Right cardiac atrium (tissue), 5 donors: ENCODE results near the gene MEI1. TPM values are rescaled to one million over a fixed set of nuclear protein-coding genes. Genes with fewer than 3 reads are reported as not detected.

Experiments
- ATAC-seq, 2 donors: fragments of 200-7000 bp; cut with Tn5 transposase; one replicate each; pipeline versions ENCODE4 v1.8.0 to v1.9.1; 2020; ENCODE audit warnings: moderate library complexity in 2 of 2, mild to moderate bottlenecking in 1 of 2
- DNase-seq, 3 donors: peaks; one replicate each; pipeline ENCODE4 v3.0.0-alpha.2; 2020
- H3K27ac ChIP-seq: one replicate; pipeline ENCODE4 v1.5.1; 2013; ENCODE audit warnings: mild to moderate bottlenecking, low read length, control low read depth, moderate library complexity
- H3K27me3 ChIP-seq: one replicate; pipeline ENCODE4 v1.6.1; 2013; ENCODE audit not compliant: control insufficient read depth, insufficient read depth
- H3K4me1 ChIP-seq: one replicate; pipeline ENCODE4 v1.6.1; 2013; ENCODE audit warnings: low read length; ENCODE audit not compliant: control insufficient read depth, insufficient read depth
- H3K4me3 ChIP-seq: one replicate; pipeline ENCODE4 v1.5.1; 2013; ENCODE audit warnings: low read length, control low read depth
- H3K9me3 ChIP-seq: one replicate; pipeline ENCODE4 v1.6.1; 2013; ENCODE audit warnings: low read length; ENCODE audit not compliant: control insufficient read depth
- WGBS: extraction: QIAGEN DNeasy Blood & Tissue Kit; methylation state at CpG from one replicate; pipeline ENCODE4 v1.1.7; 2013; 5-methylcytosine and 5-hydroxymethylcytosine counted together
- intact Hi-C, 4 donors: fragments of 100-400 bp; cut with DNase I; formaldehyde crosslinking; loops; one replicate each; pipeline versions ENCODE4 v1.11.0 to v1.14.0; 2022 to 2023
- polyA plus RNA-seq: library from polyadenylated mRNA; stranded (reverse); fragments of 200-250 nt; gene quantifications from one replicate; pipeline ENCODE4 v1.2.3, GENCODE V29; 2013
- total RNA-seq, 4 donors: library from RNA; stranded (reverse); fragmentation: NEBNext Ultra II Directional; extraction: Animal tissue kit (Norgen Biotek cat#: 25700); gene quantifications; one replicate each; pipeline ENCODE4 v1.2.1, GENCODE V29; 2021
- donor health status: healthy with polysubstance abuse.
- donor health status: DM: no; HTN: yes; CAD: no.
- donor health status: DM: no; HTN: no; CAD: no.
- donor health status: DM: no; HTN: yes; CAD: no; lungs with severe emphysema.
- donor health status: DM: yes; HTN: yes; CAD: no.

MEI1 gene
- total and polyA plus RNA-seq, 5 donors = 0.34 to 1.3 (median 0.94) TPM

DNA sequence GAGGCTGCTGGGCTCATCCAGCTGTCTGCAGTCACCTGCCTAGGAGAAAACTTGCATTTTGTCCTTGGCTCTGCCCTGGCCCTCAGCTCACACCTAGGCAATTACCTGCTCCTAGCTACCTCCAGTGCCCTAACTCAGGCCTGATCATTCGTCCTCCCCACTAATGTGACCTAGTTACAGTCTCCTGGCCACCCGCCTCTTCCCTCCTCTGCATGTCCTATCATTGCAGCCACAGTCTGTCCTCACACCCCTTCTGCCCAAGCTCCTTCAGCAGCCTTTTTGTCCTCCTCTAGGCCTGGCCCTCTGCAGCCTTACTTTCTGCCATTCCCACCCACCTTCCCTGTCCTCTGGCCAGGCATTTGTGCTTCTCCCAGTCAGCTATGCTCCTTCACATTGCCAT, 83.4 kb downstream of the MEI1 start:
- H3K4me1 ChIP-seq = no peaks in the 10 kb centered on the region
- intact Hi-C loops = no loop called here
- DNase-seq = no peak
- ATAC-seq = no peak
- H3K9me3 ChIP-seq = no peaks in the 10 kb centered on the region
- no peak overlapping the region for H3K4me3 ChIP-seq
- 73% methylated on average over 2 of the region's 2 CpGs for WGBS
- H3K27me3 ChIP-seq = no peaks in the 10 kb centered on the region
- no peak overlapping the region for H3K27ac ChIP-seq

DNA sequence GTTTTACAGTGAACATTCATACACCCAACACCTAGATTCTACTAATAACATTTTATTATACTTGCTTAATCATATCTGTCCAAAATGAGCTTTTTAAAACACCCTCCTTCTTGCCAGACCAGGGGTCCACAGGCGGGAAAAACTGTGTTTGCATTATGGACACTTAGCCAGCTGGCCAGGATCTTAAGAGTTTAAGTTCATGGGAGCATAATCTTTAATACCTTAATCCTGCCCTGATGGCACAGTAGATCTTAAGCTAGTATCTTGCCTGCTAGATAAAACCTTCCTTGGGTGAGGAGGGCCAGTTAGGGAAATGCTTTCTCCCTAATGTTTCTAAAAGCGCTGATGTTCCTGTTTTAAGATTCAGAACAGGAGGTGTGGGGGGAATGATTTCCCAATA, 88.0 kb downstream of the MEI1 start:
- DNase-seq (no peak), ATAC-seq (no peak)
- 87% methylated on average over 2 of the region's 2 CpGs for WGBS
- Histone ChIP-seq H3K27me3 (no peaks in the 10 kb centered on the region), H3K4me1 (no peaks in the 10 kb centered on the region), H3K9me3 (no peaks in the 10 kb centered on the region), H3K27ac (no peak overlapping the region), H3K4me3 (no peak overlapping the region)
- intact Hi-C loops = no loop called here

DNA sequence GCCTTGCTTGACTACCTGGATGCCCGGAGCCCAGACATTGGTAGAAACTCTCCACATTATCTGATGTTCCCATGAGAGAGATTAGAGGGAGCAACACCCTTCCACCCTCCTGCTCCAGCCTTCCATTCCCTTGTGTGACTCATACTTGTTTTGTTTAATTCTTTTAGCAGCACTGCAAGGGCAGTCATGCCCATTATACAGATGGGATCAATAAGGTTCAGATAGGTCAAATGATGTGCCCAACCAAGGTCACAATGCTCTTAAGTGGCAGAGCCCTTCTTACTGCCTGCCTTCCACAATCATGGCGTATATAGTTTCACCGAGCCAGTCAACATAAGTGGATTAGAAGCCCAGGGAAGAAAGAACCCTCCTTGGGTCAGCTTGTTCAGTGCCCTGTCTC, 94.6 kb downstream of the MEI1 start:
- intact Hi-C loops = no loop called here
- 96% methylated on average over 3 of the region's 3 CpGs for WGBS
- ATAC-seq (no peak), DNase-seq (no peak)
- Histone ChIP-seq H3K4me3 (no peak overlapping the region), H3K27ac (no peak overlapping the region), H3K4me1 (no peaks in the 10 kb centered on the region), H3K9me3 (no peaks in the 10 kb centered on the region), H3K27me3 (no peaks in the 10 kb centered on the region)

DNA sequence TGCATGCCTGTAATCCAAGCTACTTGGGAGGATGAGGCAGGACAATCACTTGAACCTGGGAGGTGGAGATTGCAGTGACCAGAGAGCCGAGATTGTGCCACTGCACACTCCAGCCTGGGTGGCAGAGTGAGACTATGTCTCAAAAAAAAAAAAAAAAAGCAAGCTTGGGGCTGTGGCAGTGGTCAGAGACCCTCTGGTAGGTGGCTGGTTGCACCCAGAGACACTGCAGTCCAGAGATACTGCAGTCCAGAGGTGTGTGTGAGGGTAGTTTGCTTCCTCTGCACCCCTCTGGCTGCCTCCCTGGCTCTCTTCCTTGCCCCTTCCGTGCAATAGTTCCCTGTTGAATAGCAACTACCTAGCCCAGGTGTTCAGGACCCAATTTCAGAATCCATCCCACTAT, 99.4 kb downstream of the MEI1 start:
- ATAC-seq (no peak), DNase-seq (no peak)
- WGBS = 97% methylated on average over 2 of the region's 2 CpGs
- Histone ChIP-seq H3K27ac (no peak overlapping the region), H3K27me3 (no peaks in the 10 kb centered on the region), H3K9me3 (no peaks in the 10 kb centered on the region), H3K4me3 (no peak overlapping the region), H3K4me1 (peaks cover 8% of the 10 kb centered on the region)
- intact Hi-C loops = no loop called here

DNA sequence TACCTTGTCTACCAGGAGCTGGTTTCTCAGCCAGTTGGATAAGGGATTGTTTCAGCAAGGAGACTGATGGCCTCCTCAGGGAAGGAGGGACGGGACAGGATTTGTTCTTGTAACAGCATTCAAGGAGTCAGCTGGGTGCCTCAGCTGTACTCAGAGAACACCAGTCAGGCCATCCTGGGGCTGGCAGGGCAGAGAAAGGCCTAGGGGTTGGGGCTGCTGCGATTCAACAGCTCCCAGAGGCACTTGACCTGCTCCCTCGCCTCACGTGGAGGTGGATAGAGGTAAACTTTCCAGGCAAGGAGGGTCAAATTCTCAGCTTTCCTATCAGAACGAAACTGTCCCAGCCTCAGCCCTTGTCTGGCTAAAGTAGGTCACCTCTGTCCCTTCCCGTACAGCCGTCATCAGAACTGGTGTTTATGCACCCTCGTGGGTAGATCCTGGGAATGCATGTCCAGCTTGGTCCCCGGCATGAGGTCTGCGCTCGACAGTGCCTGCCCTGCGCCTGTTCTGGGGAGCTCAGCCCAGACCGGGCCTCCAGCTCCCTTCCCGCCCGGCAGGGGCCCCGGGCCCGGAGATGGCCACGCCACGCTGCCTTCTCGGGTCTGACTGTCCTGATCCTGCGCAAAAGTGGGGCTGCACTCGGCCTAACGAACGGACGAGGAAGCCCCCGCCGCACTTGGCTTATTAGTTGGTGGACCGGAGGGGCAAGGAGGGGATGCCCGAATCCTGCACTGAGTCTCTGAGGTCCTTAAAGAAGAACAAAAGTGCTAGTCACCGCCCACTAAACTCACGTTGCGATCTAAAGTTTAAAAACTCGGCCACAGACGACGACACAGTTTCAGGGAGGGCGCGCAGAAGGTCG, 100.4 kb downstream of the MEI1 start:
- H3K27me3 ChIP-seq = no peaks in the 10 kb centered on the region
- H3K4me1 ChIP-seq = peaks cover 8% of the 10 kb centered on the region
- H3K4me3 ChIP-seq = peak overlapping the region; percentile 82
- no peaks in the 10 kb centered on the region for H3K9me3 ChIP-seq
- peak overlapping the region; percentile 80 for H3K27ac ChIP-seq
- ATAC-seq (peak; percentile 63 to 74), DNase-seq (peak; percentile 41 to 75 (median 70))
- 13% methylated on average over 38 of the region's 38 CpGs for WGBS
- intact Hi-C loops = loop anchor here in 1 of 4 donors (10.0 kb wide), 1 partner anchor 55 kb away; no protein-coding TSS in a partner anchor

DNA sequence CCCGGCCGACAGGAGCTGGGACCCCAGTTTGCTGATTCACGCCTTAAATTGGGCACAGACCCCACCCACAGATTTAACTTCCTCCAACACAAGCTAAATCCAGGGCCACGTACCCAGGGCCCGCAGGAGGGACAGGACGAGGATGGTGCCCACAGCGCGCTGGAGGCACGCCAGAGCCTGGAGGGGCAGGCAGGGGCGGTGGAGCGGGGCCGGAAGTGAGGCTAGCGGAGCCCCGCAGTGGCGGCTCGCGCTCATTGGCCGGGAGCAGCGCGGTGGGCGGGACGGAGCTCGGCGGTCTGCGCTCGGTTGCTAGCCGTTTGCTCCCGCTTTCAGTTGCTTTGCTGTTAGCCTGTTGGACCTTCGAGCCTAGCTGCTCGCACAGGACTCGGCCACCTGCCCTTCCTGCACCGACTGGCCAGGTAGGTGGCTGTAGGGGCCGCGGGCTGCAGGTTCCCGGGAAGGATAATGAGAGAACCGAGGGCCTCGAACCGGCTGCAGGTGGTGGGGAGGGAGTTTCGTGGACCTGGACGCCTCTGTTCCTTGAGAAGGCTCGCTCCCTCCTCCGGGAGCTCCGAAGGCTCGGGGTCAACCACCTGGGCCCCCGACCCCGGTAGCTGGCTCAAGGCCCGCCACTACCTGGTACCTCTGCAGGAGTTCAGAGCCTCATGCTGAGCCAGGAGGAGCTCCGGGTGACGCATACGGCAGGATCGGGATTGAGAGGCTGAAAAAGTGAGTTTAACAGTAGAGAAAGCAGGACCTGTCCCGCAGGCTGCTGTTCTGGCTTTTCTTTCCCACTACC, 101.2 kb downstream of the MEI1 start, which contains the start of gene CCDC134:
CCDC134 (plus strand) TSS at position 332 of the 799 bp plus-strand sequence. CDS start 8,212 bp downstream, outside the sequence.
- Histone ChIP-seq H3K4me3 (peak within 1 kb of the TSS; percentile 82), H3K27ac (peak within 1 kb of the TSS; percentile 80), H3K27me3 (no peaks in the 10 kb centered on the region), H3K9me3 (no peaks in the 10 kb centered on the region), H3K4me1 (peaks cover 8% of the 10 kb centered on the region)
- intact Hi-C loops = loop anchor here in 1 of 4 donors (10.0 kb wide), 1 partner anchor 56 kb away; no protein-coding TSS in a partner anchor
- ATAC-seq = peak; percentile 99
- WGBS = under 1% methylated on average over 52 of the region's 52 CpGs
- peak; percentile 94 to 98 (median 98) for DNase-seq

DNA sequence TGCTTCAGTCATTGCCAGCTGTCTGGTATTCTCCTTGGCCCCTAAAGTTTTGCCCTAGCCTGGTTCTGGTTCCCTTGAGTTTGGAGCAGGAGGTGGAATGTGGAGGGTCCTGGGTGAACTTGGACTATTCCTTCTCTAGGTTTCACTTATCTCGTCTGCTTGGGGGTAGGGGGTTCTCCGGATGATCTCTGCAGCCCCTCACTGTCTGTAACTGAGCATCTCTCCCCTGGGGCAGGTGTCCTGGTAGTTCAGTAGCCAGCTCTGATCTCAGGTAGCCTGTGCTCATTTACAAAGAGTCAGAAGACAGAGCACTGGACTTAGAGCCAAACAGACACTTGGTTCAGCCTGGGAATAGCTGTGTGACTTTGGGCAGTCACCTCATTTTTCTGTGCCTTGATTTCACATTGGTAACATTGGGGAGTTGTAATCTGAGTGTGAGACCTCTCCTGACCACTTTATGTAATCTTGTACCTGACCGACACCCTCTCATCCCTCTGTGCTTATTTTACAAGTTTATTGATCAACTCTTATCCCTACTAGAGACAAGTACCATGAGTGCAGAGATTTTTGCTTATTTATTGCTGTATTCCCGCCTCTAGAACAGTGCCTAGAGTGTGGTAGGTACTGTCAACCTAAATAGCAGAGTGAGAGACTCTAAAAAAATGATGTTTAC, 102.0 kb downstream of the MEI1 start:
- H3K4me1 ChIP-seq = peaks cover 8% of the 10 kb centered on the region
- DNase-seq (no peak), ATAC-seq (no peak)
- H3K27me3 ChIP-seq = no peaks in the 10 kb centered on the region
- intact Hi-C loops = loop anchor here in 1 of 4 donors (10.0 kb wide), 1 partner anchor 56 kb away; no protein-coding TSS in a partner anchor
- H3K27ac ChIP-seq = no peak overlapping the region
- peak overlapping the region; percentile 82 for H3K4me3 ChIP-seq
- 37% methylated on average over 4 of the region's 4 CpGs for WGBS
- H3K9me3 ChIP-seq = no peaks in the 10 kb centered on the region

DNA sequence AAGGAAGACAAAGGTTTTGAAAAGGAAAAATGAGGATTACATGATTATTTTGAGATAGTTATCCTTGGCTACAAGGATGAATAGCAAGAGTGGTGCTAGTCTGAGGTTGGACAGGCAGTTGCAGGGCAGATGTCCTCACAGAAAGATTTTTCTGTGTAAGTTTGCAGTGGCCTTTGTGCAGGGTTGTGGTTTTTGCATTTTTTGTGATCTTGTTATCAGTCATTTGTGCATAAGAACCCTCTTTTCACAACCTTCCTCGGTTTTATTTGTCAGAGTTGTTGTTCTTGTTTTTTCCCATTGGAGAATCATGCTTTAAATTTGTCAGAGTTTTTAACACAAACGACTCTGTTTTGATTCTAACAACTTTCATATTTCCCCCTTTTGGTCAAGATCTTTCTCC, 102.6 kb downstream of the MEI1 start:
- no peak overlapping the region for H3K4me3 ChIP-seq
- no peak for ATAC-seq
- H3K9me3 ChIP-seq = no peaks in the 10 kb centered on the region
- H3K27ac ChIP-seq = no peak overlapping the region
- peaks cover 8% of the 10 kb centered on the region for H3K4me1 ChIP-seq
- H3K27me3 ChIP-seq = no peaks in the 10 kb centered on the region
- DNase-seq = no peak
- intact Hi-C loops = loop anchor here in 1 of 4 donors (10.0 kb wide), 1 partner anchor 57 kb away; no protein-coding TSS in a partner anchor
- WGBS = 77% methylated on average over 2 of the region's 2 CpGs

DNA sequence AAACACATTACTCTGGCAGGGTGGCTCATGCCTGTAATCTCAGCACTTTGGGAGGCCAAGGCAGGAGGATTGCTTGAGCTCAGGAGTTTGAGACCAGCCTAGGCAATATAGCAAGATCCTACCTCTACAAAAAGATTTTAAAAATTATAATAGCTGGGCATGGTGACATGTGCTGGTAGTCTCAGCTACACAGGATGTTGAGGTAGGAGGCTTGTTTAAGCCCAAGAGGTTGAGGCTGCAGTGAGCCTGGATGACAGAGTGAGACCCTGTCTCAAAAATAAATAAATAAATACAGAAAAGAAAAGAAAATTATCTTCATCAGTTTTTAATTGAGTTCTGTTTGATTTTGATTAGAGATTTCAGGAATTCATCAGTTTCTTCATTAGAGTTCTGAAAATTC, 106.3 kb downstream of the MEI1 start:
- peaks cover 4% of the 10 kb centered on the region for H3K4me1 ChIP-seq
- H3K4me3 ChIP-seq = no peak overlapping the region
- H3K27me3 ChIP-seq = no peaks in the 10 kb centered on the region
- ATAC-seq = no peak
- H3K9me3 ChIP-seq = no peaks in the 10 kb centered on the region
- no peak for DNase-seq
- intact Hi-C loops = loop anchor here in 1 of 4 donors (10.0 kb wide), 1 partner anchor 61 kb away; no protein-coding TSS in a partner anchor
- no peak overlapping the region for H3K27ac ChIP-seq

DNA sequence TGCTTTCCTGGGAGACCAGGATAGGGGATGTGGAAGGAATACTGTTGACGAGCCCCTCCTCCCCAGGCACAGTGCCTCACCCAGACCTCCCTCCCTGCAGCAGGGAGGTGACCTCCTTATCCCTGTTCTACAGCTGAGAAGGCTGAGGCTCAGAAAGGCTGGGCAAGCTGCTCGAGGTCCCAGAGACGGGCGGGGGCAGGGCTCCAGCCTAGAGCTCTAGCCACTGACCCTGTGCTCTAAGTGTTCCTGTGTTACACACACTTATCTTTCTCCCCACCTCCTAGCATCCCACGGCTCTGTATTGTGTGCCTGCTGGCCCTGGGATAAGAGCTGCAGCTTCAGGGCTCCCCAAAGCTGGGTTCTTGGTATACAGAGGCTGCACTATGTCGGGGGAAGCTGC, 109.1 kb downstream of the MEI1 start:
- Histone ChIP-seq H3K9me3 (no peaks in the 10 kb centered on the region), H3K4me3 (no peak overlapping the region), H3K27ac (no peak overlapping the region), H3K4me1 (no peaks in the 10 kb centered on the region), H3K27me3 (no peaks in the 10 kb centered on the region)
- no peak for DNase-seq
- intact Hi-C loops = loop anchor here in 1 of 4 donors (10.0 kb wide), 1 partner anchor 64 kb away; no protein-coding TSS in a partner anchor
- no peak for ATAC-seq
- 76% methylated on average over 6 of the region's 6 CpGs for WGBS
